ENCODE data around the gene ANO1. TPM values are rescaled to one million over a fixed set of nuclear protein-coding genes. Genes with fewer than 3 reads are reported as not detected.

The ANO1 gene
- total RNA-seq, 3 donors from 2014 or later = 0.14 to 0.20 (median 0.16) TPM

- Mint-ChIP-seq H3K9me3 (no peaks in the 10 kb centered on the region), H3K36me3 (ENCODE audit: insufficient read depth) (no peaks in the 10 kb centered on the region), H3K27me3 (ENCODE audit: low read depth) (no peaks in the 10 kb centered on the region), H3K4me1 (ENCODE audit: low read depth) (no peaks in the 10 kb centered on the region), H3K4me3 (no peak overlapping the region)
- ATAC-seq = no peak
- no peak for DNase-seq
Measured at GRCh38 chr11:70131606-70132190, 53.6 kb downstream of the ANO1 start.

DNA sequence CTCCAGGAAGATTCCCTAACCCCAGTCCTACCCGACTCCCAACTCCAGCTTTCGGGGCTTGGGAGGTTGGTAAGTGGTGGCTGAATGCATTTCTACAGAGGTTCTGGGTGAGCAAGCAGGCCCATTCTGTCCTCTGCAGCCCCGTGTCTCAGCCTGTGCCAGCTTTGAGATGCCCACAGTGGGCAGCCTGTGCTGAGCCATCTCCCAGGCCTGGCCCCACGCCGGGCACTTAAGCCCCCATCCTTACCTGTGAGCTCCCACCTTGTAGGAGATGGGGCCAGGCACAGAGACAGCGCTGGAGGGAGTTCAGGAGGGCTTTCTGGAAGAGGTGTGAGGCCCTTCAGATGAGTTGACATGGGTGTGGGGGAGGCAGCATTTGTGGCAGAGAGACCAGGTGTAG lies 54.5 kb downstream of the ANO1 start:
- H3K27me3 Mint-ChIP-seq (ENCODE audit: low read depth) = no peaks in the 10 kb centered on the region
- DNase-seq (no peak), ATAC-seq (no peak)
- H3K9me3 Mint-ChIP-seq = no peaks in the 10 kb centered on the region
- H3K4me1 Mint-ChIP-seq (ENCODE audit: low read depth) = no peaks in the 10 kb centered on the region
- no peak overlapping the region for H3K4me3 Mint-ChIP-seq
- no peaks in the 10 kb centered on the region for H3K36me3 Mint-ChIP-seq (ENCODE audit: insufficient read depth)

DNA sequence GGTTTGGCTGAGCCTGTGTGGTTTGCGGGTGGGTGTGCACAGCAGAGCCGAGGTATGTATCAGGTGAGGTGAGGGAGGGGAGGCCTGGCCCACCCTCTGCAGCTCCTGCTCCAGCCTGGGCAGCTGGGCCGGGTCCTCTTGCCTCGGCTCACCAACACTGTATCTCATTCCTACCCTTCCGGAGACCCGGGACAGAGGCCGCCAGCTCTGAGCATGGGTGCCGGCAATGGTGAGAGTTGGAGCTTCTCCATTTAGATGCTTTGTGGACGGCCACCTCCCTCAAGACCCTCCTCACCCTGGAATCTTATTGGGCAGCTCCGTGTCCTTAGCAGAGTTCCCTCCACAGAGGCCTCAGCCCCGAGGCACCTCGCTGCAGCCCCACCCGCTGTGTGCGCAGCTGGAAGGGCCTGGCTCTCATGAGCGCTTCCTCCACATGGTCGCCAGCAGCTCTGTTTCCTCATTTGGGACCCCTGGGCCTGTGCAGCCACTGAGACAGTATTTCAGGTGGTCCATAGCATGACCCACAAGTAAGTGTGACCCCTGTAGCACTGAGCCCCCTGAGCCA lies 55.7 kb downstream of the ANO1 start:
- no peaks in the 10 kb centered on the region for H3K4me1 Mint-ChIP-seq (ENCODE audit: low read depth)
- no peak for ATAC-seq
- no peaks in the 10 kb centered on the region for H3K27me3 Mint-ChIP-seq (ENCODE audit: low read depth)
- H3K9me3 Mint-ChIP-seq = no peaks in the 10 kb centered on the region
- DNase-seq = no peak
- H3K36me3 Mint-ChIP-seq (ENCODE audit: insufficient read depth) = no peaks in the 10 kb centered on the region
- no peak overlapping the region for H3K4me3 Mint-ChIP-seq

- H3K4me3 Mint-ChIP-seq = no peak overlapping the region
- ATAC-seq = no peak
- H3K9me3 Mint-ChIP-seq = no peaks in the 10 kb centered on the region
- no peaks in the 10 kb centered on the region for H3K36me3 Mint-ChIP-seq (ENCODE audit: insufficient read depth)
- H3K4me1 Mint-ChIP-seq (ENCODE audit: low read depth) = no peaks in the 10 kb centered on the region
- no peak for DNase-seq
- H3K27me3 Mint-ChIP-seq (ENCODE audit: low read depth) = no peaks in the 10 kb centered on the region
Measured at GRCh38 chr11:70134490-70134889, 56.4 kb downstream of the ANO1 start.

GRCh38 chr11:70135142-70135541 lies 57.0 kb downstream of the ANO1 start:
- peaks cover 4% of the 10 kb centered on the region for H3K27me3 Mint-ChIP-seq (ENCODE audit: low read depth)
- ATAC-seq (no peak), DNase-seq (no peak)
- no peak overlapping the region for H3K4me3 Mint-ChIP-seq
- no peaks in the 10 kb centered on the region for H3K4me1 Mint-ChIP-seq (ENCODE audit: low read depth)
- H3K9me3 Mint-ChIP-seq = no peaks in the 10 kb centered on the region
- no peaks in the 10 kb centered on the region for H3K36me3 Mint-ChIP-seq (ENCODE audit: insufficient read depth)

GRCh38 chr11:70135625-70136059 lies 57.5 kb downstream of the ANO1 start:
- H3K4me1 Mint-ChIP-seq (ENCODE audit: low read depth) = no peaks in the 10 kb centered on the region
- DNase-seq = no peak
- H3K9me3 Mint-ChIP-seq = no peaks in the 10 kb centered on the region
- no peaks in the 10 kb centered on the region for H3K36me3 Mint-ChIP-seq (ENCODE audit: insufficient read depth)
- no peak for ATAC-seq
- peaks cover 7% of the 10 kb centered on the region for H3K27me3 Mint-ChIP-seq (ENCODE audit: low read depth)
- H3K4me3 Mint-ChIP-seq = no peak overlapping the region

DNA sequence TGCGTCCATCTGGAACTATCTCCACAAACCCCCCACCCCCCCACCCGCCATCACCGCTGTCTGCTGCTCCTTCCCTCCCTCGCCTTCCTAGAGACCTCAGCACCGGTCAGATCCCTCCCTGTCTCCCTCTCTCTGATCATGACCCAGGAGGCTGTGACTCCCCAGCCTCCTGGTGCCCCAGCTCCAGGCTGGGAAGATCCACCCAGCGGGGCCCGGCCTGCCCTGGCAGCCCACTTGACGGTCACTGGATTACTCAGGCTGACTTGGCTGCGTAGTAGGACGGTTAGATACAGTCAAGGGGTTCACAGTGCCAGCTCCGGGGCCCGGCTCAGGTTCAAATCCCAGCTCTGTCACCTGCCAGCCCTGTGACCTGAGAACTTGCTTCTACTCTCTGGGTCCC lies 59.3 kb downstream of the ANO1 start:
- H3K9me3 Mint-ChIP-seq = no peaks in the 10 kb centered on the region
- no peaks in the 10 kb centered on the region for H3K36me3 Mint-ChIP-seq (ENCODE audit: insufficient read depth)
- H3K27me3 Mint-ChIP-seq (ENCODE audit: low read depth) = peaks cover 22% of the 10 kb centered on the region
- no peaks in the 10 kb centered on the region for H3K4me1 Mint-ChIP-seq (ENCODE audit: low read depth)
- ATAC-seq = no peak
- no peak overlapping the region for H3K4me3 Mint-ChIP-seq
- no peak for DNase-seq

GRCh38 chr11:70138403-70138802 lies 60.3 kb downstream of the ANO1 start:
- DNase-seq (no peak), ATAC-seq (no peak)
- Mint-ChIP-seq H3K4me1 (ENCODE audit: low read depth) (no peaks in the 10 kb centered on the region), H3K36me3 (ENCODE audit: insufficient read depth) (no peaks in the 10 kb centered on the region), H3K4me3 (no peak overlapping the region), H3K27me3 (ENCODE audit: low read depth) (peaks cover 31% of the 10 kb centered on the region), H3K9me3 (no peaks in the 10 kb centered on the region)

DNA sequence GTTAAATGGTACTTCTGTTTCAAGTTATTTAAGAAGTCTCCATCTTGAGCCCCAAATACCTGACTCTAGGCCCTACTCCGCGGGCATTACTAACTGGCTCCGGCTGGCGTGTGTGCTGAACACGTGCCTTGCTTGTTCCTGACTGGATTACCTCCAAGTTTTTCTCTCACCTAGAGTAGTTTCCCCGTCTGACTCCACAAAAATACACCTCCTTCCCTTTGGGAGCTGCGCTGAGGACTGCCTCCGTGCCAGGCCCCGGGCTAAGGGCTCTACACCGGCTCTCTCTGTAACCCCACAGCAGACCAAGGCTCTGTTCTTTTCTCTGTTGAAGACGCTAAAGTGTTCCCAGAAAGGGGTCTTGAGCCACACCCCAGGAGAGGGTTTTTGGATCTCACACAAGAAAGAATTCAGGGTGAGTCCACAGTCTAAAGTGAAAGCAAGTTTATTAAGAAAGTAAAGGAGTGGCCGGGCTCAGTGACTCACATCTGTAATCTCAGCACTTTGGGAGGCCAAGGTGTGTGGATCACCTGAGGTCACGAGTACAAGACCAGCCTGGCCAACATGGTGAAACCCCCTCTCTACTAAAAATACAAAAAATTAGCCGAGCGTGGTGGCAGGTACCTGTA lies 61.8 kb downstream of the ANO1 start:
- no peaks in the 10 kb centered on the region for H3K4me1 Mint-ChIP-seq (ENCODE audit: low read depth)
- peaks cover 42% of the 10 kb centered on the region for H3K27me3 Mint-ChIP-seq (ENCODE audit: low read depth)

GRCh38 chr11:70140711-70141485 lies 62.8 kb downstream of the ANO1 start:
- no peak for DNase-seq
- no peak overlapping the region for H3K4me3 Mint-ChIP-seq
- peaks cover 48% of the 10 kb centered on the region for H3K27me3 Mint-ChIP-seq (ENCODE audit: low read depth)
- no peaks in the 10 kb centered on the region for H3K9me3 Mint-ChIP-seq
- H3K4me1 Mint-ChIP-seq (ENCODE audit: low read depth) = no peaks in the 10 kb centered on the region
- H3K36me3 Mint-ChIP-seq (ENCODE audit: insufficient read depth) = no peaks in the 10 kb centered on the region
- ATAC-seq = no peak

More for the DNA sequence above, 61.8 kb downstream of the ANO1 start:
- Mint-ChIP-seq H3K36me3 (ENCODE audit: insufficient read depth) (no peaks in the 10 kb centered on the region), H3K9me3 (no peaks in the 10 kb centered on the region), H3K4me3 (no peak overlapping the region)
- DNase-seq (no peak), ATAC-seq (no peak)

GRCh38 chr11:70141486-70142220 lies 63.5 kb downstream of the ANO1 start:
- H3K4me1 Mint-ChIP-seq (ENCODE audit: low read depth) = no peaks in the 10 kb centered on the region
- no peak for ATAC-seq
- peaks cover 55% of the 10 kb centered on the region for H3K27me3 Mint-ChIP-seq (ENCODE audit: low read depth)
- H3K36me3 Mint-ChIP-seq (ENCODE audit: insufficient read depth) = no peaks in the 10 kb centered on the region
- no peaks in the 10 kb centered on the region for H3K9me3 Mint-ChIP-seq
- DNase-seq = no peak
- no peak overlapping the region for H3K4me3 Mint-ChIP-seq

DNA sequence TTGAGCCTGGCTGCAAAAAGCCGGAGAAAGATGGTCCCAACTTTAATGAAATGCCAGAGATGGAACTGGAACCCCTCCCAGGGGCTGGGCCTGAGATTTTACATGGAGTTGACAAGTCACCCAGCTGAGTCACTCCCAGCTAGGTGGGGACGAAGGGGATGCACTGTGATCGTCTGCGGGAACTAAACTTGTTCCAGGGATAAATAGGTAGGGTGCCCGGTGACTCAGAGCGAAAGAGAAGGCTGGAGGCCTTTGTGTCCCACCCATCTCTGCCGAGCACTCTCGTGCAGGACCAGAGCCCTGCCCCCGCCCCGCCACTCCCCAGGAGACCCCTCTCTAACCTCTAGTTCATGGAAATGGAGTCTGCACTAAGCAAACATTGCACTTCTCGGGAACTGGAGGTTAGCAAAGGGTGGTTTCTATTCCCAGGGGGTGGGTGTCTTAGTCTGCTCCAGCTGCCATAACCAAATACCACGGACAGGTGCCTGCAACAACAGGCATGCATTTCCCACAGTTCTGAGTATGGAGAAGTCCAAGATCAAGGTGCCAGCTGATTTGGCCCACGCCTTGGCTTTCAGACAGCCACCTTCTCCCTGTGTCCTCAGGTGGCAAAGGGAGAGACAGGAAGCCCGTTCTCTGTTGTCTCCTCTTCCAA lies 64.2 kb downstream of the ANO1 start:
- ATAC-seq (no peak), DNase-seq (no peak)
- no peaks in the 10 kb centered on the region for H3K4me1 Mint-ChIP-seq (ENCODE audit: low read depth)
- peaks cover 59% of the 10 kb centered on the region for H3K27me3 Mint-ChIP-seq (ENCODE audit: low read depth)
- no peak overlapping the region for H3K4me3 Mint-ChIP-seq
- H3K9me3 Mint-ChIP-seq = no peaks in the 10 kb centered on the region
- H3K36me3 Mint-ChIP-seq (ENCODE audit: insufficient read depth) = no peaks in the 10 kb centered on the region

DNA sequence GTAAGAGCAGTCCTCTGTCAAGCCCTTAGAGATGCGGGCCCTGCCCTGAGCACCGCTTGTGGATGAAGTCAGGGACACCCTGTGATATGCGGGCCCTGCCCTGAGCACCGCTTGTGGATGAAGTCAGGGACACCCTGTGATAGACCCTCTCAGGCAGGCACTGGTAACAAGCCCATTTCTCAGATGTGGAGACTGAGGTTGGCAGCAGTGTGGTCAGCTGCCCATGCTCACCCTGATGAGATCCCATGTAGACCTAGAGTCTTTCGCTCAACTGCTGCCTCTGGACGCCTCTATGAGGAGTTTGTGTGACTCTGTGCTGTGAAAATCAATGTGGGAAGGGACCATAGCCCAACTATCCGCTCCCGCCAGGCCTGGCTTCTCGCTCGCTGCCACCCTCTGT lies 66.1 kb downstream of the ANO1 start:
- Mint-ChIP-seq H3K27me3 (ENCODE audit: low read depth) (peaks cover 64% of the 10 kb centered on the region), H3K4me1 (ENCODE audit: low read depth) (no peaks in the 10 kb centered on the region), H3K36me3 (ENCODE audit: insufficient read depth) (no peaks in the 10 kb centered on the region), H3K9me3 (no peaks in the 10 kb centered on the region), H3K4me3 (no peak overlapping the region)
- ATAC-seq (no peak), DNase-seq (no peak)

- no peaks in the 10 kb centered on the region for H3K4me1 Mint-ChIP-seq (ENCODE audit: low read depth)
- no peak overlapping the region for H3K4me3 Mint-ChIP-seq
- H3K36me3 Mint-ChIP-seq (ENCODE audit: insufficient read depth) = no peaks in the 10 kb centered on the region
- no peak for ATAC-seq
- H3K9me3 Mint-ChIP-seq = no peaks in the 10 kb centered on the region
- peaks cover 63% of the 10 kb centered on the region for H3K27me3 Mint-ChIP-seq (ENCODE audit: low read depth)
- no peak for DNase-seq
Measured at GRCh38 chr11:70145071-70145470, 67.0 kb downstream of the ANO1 start.
